KOPT-K1 (cell line): ENCODE data around the gene IGFBPL1.

Experiments
- H3K27ac ChIP-seq: fragments of 200-600 bp; sonication (generic); 2 replicates; pipeline ENCODE4 v1.5.1; 2016; ENCODE audit warnings: antibody characterized with exemption, mild to moderate bottlenecking, low read depth, low read length; ENCODE audit not compliant: poor library complexity, severe bottlenecking
- H3K36me3 ChIP-seq: fragments of 200-600 bp; sonication (generic); 2 replicates; pipeline ENCODE4 v1.5.1; 2017; ENCODE audit warnings: antibody characterized with exemption, mild to moderate bottlenecking, low read length, moderate library complexity; ENCODE audit not compliant: insufficient read depth
- H3K9me3 ChIP-seq: fragments of 200-600 bp; sonication (generic); 2 replicates; pipeline ENCODE4 v1.5.1; 2017; ENCODE audit warnings: antibody characterized with exemption, low read length, mild to moderate bottlenecking; ENCODE audit not compliant: insufficient read depth, poor library complexity, severe bottlenecking

The IGFBPL1 gene

DNA sequence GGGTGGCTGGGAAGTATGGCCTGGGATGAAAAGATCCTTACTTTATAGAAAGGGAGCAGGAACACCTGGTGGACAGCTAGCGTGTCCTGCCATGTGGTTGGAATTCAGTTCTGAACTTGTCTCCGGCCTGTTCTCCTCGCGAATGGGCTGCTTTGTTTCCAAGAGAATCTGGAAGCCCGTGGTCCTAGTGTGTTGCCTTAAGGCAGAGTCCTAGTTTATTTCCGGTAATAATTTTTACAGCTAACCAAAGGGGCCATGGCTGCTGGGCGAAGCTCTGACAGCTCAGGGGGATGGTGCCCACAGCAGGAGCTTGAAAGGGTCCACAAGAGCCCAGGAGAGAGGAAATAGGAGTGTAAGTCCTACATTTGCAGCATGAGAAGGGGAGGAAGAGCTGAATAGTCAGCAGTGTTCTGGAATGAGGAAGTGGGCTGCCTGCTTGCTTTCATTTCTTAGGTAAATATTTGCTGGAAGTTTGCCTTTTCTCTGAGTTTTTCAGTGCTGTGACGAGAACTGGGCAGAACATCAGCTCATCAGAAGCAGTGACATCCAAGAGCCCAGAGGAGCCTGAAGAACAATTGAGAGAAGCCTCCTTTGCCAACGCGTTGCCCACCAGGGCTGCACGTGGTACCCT lies 13.1 kb upstream of the IGFBPL1 start:
- Histone ChIP-seq H3K36me3 (no peaks in the 10 kb centered on the region), H3K27ac (no peak overlapping the region), H3K9me3 (no peaks in the 10 kb centered on the region)

DNA sequence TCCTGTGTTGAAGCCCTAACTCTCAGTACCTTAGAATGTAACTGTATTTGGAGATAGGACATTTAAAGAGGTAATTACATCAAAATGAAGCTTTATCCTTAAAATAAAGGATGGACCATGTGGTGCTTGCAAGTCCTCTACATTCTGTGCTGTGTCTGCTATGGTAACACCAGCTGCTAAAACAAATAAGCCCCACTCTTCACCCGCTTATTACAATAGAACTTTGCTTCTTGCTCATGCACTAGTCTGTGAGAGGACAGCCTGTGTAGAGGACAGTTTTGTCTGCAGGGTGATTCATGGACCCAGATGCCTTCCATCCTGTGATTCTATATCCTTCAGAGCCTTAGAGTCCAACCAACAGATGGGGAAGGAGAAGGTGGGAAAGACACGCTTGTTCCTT lies 12.5 kb upstream of the IGFBPL1 start:
- H3K27ac ChIP-seq = no peak overlapping the region
- H3K9me3 ChIP-seq = no peaks in the 10 kb centered on the region
- H3K36me3 ChIP-seq = no peaks in the 10 kb centered on the region

DNA sequence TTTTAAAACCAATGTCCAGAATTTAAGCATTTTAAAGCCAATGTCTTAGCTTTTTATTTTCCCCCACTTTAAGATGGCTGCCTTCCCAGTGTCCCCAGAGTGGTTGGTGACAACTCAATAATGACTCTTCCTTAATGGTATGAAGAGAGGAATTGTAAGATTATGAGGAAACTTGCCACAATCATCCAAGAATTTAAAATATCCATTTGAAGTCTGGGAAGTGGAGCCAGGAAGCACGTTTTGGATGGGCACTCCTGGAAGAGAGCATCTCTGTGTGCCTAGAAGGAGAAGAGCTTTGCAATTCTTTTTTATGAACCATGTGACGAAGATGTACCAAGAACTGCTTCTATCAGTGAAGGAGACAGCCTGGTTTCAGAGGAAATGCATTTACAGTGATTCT lies 11.3 kb upstream of the IGFBPL1 start:
- no peak overlapping the region for H3K27ac ChIP-seq
- no peaks in the 10 kb centered on the region for H3K9me3 ChIP-seq
- H3K36me3 ChIP-seq = no peaks in the 10 kb centered on the region

DNA sequence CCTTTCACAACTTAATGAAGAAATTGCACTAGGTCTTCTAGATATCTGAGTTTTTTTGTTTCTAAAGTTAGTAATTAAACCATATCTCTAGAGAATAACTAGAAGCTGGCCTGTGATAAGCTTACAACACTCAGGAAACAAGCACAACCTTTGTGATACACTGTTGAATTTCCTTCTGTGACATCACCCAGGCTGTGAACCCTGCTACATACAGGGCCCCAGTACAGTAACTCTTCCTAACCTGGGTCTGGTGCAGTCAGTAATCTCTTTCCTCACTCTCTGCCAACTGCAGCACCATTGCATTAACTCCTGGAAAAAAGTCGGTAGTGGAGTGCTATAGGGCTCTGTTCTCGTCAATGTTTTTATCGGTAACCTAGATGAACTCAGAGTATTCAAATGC lies 10.6 kb upstream of the IGFBPL1 start:
- Histone ChIP-seq H3K27ac (no peak overlapping the region), H3K9me3 (no peaks in the 10 kb centered on the region), H3K36me3 (no peaks in the 10 kb centered on the region)

DNA sequence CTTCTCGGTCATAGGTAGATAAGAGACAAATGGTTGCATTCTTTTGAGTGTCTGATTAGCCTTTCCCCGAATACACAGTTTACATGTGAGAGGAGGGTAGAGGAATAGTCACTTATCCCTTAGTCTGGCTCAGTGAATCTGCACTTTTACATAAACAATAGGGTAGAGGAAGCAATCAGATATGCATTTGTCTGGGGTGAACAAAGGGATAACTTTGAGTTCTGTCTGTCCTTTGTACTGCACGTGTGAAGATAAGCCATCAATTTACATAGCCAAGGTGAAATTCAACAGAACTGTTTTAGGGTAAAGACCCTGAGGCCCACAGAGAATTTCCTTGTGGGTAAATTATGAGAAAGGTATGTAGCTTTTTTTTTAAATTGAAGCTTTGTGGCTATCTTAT lies 10.1 kb upstream of the IGFBPL1 start:
- no peaks in the 10 kb centered on the region for H3K36me3 ChIP-seq
- no peaks in the 10 kb centered on the region for H3K9me3 ChIP-seq
- no peak overlapping the region for H3K27ac ChIP-seq

DNA sequence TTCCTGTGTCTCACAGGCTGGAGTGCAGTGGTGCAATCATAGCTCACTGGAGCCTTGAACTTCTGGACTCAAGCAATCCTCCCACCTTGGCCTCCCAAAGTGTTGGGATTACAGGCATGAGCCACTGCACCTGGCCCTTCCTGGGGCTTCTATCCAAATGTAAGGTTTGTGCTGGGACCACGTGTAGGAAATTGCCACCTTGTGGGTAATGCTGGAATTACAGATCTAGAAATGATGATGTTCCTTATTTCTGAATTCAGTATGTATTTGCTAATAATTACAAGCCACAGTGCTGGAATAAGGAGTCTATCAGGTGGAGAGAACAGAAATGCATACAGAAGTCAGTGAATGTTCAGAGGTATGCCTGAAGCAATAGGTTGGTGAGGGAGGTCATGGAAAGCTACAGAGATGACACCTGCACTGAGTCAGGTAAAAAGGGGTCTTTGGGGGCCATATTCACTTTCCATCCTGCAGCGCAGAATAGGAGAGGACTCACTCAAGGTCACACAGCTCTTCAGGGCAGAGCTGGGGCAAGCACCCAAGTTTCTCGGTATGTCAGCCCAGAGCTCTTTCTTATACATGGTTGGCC lies 8.8 kb upstream of the IGFBPL1 start:
- H3K27ac ChIP-seq = no peak overlapping the region
- no peaks in the 10 kb centered on the region for H3K36me3 ChIP-seq
- no peaks in the 10 kb centered on the region for H3K9me3 ChIP-seq

DNA sequence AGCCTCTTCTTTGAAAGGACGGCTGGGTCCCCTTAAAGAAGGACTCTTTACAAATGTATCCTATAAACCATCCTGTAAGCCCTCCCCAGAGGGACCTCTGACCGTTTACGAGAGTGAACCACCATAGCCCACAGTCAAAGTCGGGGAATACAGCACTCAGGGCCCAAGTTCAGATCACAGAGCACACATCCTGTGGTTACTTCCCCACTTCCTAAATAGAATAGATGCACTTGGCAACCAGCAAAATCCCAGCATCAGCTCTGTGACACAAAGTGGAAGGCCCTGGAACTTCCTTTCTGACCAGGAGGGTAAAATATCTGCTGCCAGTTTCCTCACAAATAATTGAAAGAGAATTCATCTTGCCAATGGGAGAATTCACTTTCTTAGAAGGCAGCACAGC lies 6.9 kb upstream of the IGFBPL1 start:
- Histone ChIP-seq H3K36me3 (no peaks in the 10 kb centered on the region), H3K9me3 (no peaks in the 10 kb centered on the region), H3K27ac (no peak overlapping the region)

DNA sequence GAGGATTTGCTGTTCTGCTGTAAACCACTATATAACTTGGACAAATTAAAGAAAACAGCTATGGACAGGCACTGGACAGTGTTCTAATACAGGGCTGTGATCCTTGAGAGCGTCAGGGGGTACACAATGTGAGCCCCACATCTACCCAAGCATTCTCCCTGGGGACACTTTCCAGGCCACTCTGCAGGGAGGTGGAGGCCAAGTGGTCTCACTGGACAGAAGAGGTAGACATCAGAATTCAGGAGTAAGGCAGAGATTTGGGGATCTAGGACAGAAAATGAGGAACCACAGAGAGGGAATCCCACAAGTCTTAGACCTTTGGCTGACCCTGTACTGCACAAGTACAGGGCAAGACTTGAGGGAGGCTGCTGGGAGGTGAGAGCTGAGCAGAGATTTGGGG lies 3.8 kb upstream of the IGFBPL1 start:
- H3K27ac ChIP-seq = no peak overlapping the region
- no peaks in the 10 kb centered on the region for H3K36me3 ChIP-seq
- no peaks in the 10 kb centered on the region for H3K9me3 ChIP-seq

DNA sequence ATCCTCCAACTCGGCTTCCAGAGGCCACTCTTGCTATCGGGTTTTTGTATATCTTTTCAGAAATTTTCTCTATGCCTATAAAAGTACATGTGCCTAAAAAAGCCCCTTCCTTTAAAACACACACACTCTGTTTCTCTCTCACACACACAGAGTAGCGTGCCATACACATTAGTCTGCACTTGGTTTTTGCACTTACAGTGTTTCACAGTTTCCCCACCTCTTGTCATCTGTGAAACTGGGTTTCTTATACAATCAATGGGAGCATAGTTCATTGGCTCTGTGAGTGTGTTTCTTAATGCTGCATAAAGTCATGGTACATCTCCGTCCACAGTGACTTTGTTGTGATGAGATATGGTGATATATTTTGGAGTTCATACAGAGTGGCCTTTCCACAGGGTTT lies 664 bp upstream of the IGFBPL1 start:
- Histone ChIP-seq H3K9me3 (no peaks in the 10 kb centered on the region), H3K36me3 (no peaks in the 10 kb centered on the region), H3K27ac (no peak overlapping the region)

DNA sequence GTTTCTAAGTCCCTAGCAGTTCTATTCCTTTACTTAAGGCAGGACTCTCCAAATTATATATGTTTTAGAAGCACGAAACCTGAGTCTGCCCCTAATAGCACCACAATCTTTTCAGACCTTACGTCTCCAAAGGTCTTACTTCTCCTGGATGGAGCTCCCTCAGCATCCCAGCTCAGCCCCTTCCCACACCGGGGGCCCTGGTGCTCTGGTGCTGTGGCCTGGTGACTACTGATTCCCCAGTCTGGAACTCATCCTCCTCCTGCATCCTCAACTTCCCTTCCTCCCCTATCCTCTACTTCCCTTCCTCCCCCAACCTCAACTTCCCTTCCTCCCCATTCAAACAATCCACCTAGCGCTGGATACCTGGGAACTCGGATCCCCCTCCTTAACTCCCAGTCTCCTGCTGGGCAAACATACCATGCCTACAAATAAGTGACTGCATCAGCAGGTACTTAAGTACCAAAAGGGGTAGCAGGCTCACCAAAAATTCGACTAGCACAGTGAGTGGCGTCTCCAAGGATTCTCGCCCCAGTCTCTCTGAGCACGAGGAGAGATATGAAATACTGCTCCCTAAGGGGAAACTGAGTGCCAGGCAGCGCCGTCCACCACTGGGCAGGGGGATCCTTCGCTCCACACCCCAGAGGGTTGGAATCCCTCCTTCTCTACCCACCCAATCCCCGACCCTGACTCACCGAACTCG lies 831 bp downstream of the IGFBPL1 start:
- H3K27ac ChIP-seq = no peak overlapping the region
- H3K36me3 ChIP-seq = no peaks in the 10 kb centered on the region
- no peaks in the 10 kb centered on the region for H3K9me3 ChIP-seq

DNA sequence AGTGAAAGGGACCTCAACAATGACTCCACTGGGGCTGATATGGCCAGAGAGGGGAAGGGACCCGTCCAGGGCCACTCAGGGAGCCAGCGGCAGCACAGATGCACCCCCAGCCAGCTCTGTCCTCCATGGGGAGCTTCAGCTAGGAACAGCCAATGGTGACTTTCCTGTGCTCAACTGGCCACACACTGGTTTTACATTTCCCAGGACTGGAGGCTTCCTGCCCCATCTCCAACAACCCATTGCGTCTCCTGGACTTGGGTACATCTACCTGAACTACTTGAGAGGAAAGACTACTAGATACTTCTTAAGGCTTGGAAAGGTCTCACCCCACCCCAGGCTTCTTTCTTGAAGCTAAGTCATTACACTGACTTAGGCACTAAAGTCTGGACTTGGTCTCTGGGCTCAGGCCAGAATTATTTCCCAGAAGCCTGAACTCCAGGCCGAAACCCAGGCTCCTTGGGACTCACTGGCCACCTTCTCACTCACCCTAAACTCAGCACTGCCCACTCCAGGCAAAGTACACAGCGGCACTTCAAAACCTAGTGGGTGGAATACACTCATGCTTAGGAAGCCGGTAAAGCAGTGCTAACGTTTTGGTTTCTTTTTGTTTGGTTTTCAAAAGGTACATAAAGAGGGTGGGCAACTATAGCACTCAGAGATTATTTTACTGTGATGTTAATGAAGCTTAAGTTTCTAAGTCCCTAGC lies 1.5 kb downstream of the IGFBPL1 start:
- Histone ChIP-seq H3K9me3 (no peaks in the 10 kb centered on the region), H3K27ac (no peak overlapping the region), H3K36me3 (no peaks in the 10 kb centered on the region)

DNA sequence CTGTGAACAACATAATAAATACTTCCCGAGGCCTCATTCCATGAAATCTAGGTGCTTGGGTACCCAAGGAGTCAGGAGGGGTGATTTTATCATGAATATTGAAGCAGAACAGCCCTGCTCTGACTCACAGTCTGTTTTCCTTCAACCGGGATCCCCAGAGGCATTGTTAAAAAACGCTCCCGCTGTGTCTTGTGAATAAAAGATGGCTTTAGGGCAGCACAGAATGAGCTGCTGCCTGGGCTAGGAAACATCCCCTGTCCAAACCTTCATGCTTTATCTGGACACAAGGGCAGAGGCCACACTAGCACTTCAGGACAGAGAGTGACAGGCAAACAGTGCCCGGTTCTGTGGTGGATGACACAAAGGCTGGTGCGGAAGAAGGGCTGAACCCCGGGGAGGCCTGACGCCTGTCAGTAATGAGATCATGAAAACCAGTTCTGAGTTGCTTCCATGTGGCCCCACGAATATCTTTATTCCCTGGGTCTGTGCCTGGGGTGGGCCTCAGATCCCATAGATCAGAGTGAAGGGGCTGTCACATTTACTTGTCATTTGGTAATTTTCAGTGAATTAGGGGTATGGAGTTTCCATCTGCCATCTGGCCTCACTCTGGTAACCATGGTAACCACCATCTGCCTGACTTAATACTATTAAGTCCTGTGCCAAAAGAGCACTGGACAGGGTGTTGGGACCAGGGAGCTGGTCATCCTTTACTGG lies 2.6 kb downstream of the IGFBPL1 start:
- no peak overlapping the region for H3K27ac ChIP-seq
- H3K9me3 ChIP-seq = no peaks in the 10 kb centered on the region
- H3K36me3 ChIP-seq = no peaks in the 10 kb centered on the region

DNA sequence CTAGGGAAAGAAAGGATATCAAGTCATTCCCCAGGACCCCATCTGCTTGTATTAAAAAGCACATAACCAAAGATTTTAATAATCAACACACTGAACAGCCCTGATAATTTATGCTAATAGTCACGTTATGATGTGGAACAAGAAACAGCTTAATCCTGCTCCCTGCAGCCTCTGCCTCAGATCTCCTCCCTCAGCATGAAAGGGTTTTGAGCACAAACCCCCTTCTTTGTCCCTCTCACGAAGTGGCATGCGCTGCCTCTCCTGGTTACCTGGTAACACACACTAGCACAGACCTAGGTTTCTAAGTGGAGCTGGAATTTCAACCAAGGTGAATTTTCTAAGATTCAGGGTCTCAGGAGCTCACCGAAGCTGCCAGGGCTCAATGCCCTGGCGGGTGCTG lies 5.1 kb downstream of the IGFBPL1 start:
- no peaks in the 10 kb centered on the region for H3K9me3 ChIP-seq
- H3K36me3 ChIP-seq = no peaks in the 10 kb centered on the region

DNA sequence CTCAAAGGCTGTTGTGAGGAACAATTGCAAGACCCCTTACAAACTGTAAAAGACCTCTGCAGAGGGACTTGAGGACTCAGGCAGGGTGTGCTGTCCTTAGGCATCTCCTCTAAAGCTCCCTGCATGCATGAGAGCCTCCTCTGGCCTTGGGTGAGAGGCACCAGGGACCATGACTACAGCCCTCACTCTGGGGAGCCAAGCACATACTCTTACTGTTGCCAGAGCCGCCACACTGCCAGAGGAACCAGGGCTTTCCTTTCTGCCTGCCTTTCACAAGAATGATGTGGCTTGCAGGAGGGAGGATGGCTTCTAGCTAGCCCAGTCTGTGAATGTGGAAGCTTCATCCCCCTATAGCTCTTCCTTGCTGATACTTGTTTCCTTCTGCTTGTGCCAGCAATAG lies 5.9 kb downstream of the IGFBPL1 start:
- no peaks in the 10 kb centered on the region for H3K9me3 ChIP-seq

More for the DNA sequence above, 5.1 kb downstream of the IGFBPL1 start:
- H3K27ac ChIP-seq = no peak overlapping the region

More for the DNA sequence above, 5.9 kb downstream of the IGFBPL1 start:
- Histone ChIP-seq H3K27ac (no peak overlapping the region), H3K36me3 (no peaks in the 10 kb centered on the region)
